Stimulated activated CD8-positive, alpha-beta memory T cell treated with anti-CD3 and anti-CD28 coated beads, Interleukin-7, amount 100 ng/mL, for 24 hours (primary cell): ENCODE results near the gene TMC2.
"Not testable (repeated sequence)": the region's sequence is repeated elsewhere in the genome, so short reads cannot be mapped to it uniquely, and the experiment has no call there.

Source experiments
- DNase-seq: peaks from one replicate; pipeline ENCODE4 v3.0.0-alpha.2; 2020; ENCODE audit warnings: low read depth

TMC2 gene

DNA sequence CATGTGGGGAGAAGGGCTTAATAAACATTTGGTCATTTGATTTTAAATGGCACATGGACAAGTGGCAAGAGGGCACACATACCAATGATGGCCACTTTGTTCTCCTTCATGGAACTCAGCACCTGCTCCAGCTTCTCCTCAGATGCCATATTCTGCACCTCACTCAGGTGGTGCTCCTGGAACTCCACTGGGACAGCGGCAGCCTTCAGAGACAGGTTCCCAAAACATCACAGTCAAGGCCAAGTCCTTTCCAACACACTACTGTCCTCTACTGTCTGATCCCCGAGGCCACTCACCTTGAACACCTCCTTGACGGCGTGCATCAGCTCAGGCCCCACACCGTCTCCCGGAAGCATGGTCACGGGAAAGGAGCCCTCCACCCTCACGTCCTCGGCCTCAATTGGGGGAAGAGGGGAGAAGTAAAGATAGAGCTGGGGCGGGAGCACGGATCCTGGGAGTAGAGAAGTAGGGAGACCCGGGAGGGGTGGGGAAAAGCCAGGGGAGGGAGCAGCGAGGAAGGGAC is 127.1 kb downstream of the TMC2 start:
- DNase-seq: no peak

DNA sequence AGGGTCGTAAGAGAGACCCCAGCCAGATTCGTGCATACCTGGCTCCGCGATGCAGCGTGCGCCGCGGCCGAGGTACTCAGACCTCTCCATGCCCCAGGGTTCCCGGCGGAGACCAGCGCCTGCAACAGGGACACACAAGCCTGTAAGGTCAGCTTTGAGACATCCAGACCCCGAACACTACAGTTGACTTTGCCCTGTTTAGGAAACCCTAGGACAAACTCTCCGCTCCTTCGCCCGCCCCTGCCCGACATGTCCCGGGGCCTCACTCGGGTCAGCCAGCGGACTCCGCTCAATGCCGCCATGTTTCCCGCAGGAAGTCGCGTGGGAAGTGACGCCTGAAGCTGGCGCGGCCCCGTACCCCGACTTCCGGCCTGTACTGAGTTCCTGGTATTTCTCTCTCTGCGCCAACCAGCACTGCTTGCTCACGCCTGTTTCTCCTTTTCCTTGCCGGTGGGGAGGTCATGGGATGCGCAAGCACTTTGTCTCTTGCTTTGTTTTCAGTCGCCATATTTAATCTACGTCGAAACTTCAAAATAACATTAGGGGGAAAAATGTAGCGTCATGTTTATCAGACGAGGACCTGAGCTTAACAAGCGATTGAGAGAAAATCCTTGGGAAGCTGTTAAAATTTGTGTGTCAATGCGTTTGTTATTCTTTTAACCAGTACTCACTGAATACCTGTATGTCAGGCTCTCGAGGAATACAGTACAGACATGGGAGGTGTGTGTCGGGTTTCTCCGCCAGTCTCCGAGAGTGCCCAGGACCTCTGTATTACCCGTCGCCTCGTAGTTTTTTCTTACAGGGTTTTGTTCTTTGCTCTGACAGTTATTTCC is 127.7 kb downstream of the TMC2 start, which contains the start of gene IDH3B:
Gene IDH3B (minus strand): TSS at position 330 of the 833 bp plus-strand sequence. CDS start 28 bp downstream, at position 302.
- peak; percentile 85 for DNase-seq

DNA sequence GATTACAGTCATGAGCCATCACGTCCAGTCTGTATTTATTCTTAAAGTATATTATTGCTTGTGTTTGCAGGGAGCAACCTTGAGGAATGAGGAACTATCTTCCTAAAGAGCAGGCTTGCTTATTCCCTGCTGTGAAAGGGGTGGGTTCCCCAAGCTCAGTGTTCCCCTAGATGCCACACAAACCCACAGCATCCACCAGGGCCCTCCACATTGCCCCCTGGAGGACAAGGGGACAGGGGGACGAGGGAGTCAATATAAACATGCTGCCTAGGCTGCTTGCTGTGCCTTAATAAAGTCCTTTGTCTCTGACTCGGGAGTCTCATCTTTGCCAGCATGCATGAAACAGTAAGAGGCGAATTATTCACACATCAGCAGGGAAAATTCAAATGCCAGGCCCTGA is 135.6 kb downstream of the TMC2 start:
- no peak for DNase-seq

DNA sequence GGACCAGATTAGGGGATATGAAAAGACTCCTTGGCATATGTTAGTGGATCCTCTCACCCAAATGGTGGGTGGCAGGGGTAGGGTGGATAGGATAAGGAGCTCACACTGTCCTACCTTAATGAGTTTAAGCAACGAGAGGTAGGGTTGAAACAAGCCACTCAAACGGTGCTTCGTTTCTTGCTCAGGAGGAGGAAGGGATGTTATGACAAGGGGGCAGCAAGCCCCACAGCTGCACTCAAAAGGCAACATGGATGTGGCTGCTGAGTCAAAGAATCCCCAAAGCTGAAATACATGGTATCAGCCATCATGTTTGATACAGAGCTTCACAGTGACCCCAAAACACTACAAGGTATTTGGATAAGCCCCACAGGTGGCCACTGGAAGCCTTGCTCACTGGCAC is 136.1 kb downstream of the TMC2 start:
- no peak for DNase-seq

DNA sequence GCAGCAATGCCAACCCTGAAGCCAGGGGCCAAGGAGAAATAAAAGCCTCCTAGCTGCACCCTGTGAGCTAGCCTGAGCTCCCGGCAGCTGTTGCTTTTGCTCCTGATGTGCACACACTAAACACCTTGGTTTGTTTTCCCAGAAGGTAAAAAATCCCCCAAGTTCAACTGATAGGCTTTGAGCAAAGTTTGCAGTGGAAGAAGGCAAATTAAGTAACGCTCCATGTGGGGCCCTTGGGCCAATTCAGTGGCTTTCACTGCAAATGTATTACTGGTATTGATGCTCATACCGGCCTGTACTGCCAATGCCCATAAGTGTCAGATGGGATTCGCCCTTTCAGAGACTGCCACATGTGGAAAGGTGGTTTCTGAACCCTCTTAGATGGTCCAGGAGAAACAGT is 137.1 kb downstream of the TMC2 start:
- no peak for DNase-seq

DNA sequence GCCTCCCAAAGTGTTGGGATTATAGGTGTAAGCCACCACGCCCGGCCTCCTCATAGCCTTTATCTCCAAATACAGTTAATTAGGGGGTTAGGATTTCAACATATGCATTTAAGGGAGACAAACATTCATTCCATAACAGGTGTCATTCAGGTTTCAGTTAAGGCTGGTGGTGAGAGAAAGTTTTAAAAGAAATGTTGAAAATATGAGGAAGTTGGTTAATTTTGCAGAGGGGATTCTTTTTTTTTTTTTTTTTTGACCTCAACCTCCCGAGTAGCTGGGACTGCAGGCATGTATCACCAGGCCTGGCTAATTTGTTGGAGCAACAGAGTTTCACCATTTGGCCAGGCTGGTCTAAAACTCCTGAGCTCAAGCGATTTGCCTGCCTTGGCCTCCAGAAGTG is 143.7 kb downstream of the TMC2 start:
- DNase-seq: no peak

DNA sequence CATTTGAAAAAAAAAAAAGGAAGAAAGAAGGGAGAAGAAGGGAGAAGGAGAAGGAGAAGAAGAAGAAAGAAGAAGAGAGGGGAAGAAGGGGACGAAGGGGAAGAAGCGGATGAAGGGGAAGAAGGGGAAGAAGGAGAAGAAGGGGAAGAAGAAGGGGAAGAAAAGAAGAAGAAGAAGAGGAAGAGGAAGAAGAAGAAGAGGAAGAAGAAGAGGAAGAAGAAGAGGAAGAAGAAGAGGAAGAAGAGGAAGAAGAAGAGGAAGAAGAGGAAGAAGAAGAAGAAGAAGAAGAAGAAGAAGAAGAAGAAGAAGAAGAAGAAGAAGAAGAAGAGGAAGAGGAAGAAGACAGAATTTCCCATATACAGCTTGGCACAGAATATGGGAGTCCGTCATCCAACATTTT is 145.7 kb downstream of the TMC2 start:
- DNase-seq: not testable (repeated sequence)

DNA sequence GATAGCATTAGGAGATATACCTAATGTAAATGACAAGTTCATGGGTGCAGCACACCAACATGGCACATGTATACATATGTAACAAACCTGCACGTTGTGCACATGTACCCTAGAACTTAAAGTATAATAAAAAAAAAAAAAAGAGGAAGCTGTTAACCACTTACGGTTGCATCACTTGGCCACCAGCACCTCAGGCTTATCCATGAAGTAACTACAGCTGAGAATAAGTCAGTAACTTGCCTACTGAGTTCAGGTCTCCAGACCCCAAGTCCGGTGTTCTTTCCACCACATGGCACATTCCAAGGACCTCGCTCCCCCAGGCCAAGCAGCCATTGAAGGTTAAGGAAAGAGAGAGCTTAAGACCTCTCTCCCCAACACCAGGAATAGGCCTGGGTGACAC is 148.4 kb downstream of the TMC2 start:
- DNase-seq: not testable (repeated sequence)

DNA sequence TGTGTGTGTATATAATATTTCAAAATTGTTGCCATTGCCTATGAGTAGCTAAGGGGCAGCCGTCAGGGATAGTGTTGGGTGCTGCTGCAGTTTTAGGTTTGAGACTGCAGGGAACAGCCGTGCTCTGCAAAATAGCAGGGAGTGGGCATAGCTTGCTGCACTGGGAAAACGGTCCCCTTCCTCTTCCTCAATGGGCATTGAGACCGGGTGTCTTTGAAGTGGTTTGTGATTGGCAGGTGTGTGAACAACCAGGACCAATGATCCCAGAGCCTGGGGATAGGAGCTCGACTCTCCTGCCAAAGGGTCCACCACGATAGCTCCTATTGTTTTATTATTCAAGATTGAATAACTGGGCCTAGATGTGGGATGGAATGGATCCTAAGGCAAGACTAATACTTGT is 151.1 kb downstream of the TMC2 start:
- no peak for DNase-seq

DNA sequence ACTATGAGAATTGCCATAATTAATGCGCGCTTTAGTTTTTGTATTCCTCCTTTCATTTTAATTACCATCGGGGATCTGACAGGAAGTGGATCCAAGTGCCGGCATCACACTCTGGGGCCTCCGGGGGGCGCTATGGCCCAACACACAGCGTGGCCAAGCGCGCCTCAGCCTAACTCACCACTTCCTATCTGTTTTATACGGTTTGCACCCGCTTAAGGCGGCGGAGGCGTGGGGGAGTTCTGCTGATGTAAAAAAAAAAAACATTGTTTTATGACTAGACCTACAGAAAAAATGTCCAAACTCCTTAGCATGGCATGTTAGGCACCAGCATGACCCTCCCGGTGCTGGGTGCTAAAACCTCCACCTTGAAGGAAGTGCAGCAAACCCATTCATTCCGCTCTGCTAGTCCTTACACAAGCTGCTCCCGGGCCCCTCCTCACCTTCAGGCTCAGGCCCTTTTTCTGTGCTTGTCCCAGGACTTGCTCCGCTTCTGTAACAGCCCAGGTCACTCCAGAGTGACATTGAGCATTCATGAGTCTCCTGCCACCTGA is 151.7 kb downstream of the TMC2 start:
- peak; percentile 50 for DNase-seq

DNA sequence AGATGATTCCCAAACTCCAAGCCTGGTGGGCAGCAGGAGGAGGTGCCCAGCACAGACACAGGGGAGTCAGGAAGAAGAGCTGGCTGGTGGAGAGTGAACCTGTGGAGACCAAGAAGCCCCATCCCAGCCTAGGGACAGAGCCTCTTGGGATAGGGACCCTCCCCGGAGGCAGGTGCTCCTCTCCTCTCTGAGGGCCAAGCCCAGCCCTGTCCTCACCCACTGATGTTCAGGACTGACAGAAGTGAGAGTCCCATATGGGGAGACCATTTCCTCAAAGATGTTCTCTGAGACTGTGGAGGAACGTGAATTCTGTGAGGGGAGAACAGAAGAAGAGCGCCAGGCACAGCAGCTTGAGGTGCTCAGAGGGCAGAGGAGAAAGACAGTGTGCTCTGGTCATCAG is 153.8 kb downstream of the TMC2 start:
- no peak for DNase-seq

DNA sequence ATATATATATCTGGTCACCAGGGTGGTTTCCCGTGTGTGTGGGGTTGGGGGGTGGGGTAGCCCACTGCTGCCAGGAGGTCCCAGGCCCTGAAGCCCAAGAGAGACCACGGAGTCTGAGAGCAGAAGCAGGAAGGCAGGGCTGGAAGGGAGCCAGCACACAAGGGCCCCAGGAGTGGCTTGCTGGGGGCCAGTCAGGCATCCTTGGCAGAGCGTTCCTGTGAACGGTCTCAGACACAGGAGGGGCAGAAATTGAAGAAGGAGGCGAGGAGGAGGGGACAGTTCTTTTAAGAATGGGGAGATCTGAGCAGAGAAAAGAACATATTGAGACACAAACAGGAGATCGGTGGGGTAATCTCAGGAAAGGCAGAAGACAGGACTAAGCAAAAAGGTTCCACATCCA is 154.3 kb downstream of the TMC2 start:
- DNase-seq: no peak

DNA sequence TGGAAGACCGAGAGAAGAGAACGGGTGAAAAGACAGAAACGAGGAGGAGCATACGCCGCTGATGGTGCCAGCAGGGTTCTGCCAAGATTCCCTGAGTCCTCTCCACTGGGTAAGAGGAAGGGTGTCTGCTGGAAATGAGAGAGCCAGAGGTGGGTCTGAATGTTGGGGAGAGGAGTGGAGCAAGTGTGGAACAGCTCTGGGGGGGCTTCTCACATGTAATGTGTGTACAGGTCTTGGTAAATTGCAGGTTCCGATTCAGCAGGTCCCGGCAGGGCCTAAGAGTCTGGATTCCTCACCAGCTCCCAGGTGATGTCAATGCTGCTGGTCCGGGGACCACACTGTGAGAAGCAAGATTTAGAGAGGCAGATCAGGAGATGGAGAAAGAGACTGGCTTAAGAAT is 154.8 kb downstream of the TMC2 start:
- DNase-seq: no peak
